PC-9 (cell line): Measurements from ENCODE around the gene NEK7.

ENCODE experiments used
- CTCF ChIP-seq: fragments of 200-600 bp; sonication (generic); conservative IDR thresholded peaks from 2 replicates; pipeline ENCODE4 v1.6.1; 2017; ENCODE audit warnings: mixed run types, antibody characterized with exemption, mild to moderate bottlenecking, moderate library complexity
- EZH2 ChIP-seq: fragments of 200-600 bp; sonication (generic); IDR thresholded peaks from 2 replicates; pipeline ENCODE4 v1.8.0; 2017; ENCODE audit warnings: antibody characterized with exemption, low read depth

GRCh38 chr1:198350456-198350855 is 193.7 kb downstream of the NEK7 start:
- TF ChIP-seq CTCF (0 out of 2 replicates have a peak, but pooled peaks have one; percentile 27), EZH2 (no peak)
